Skeletal muscle satellite cell (primary cell): ENCODE data around the gene ULBP1.
"Not testable (repeated sequence)": the region's sequence is repeated elsewhere in the genome, so short reads cannot be mapped to it uniquely, and the experiment has no call there.

Experiments
- H3K27me3 ChIP-seq: 2 replicates; pipeline ENCODE4 v1.7.0; 2013; ENCODE audit warnings: low read length; ENCODE audit not compliant: control insufficient read depth, insufficient read depth
- H3K36me3 ChIP-seq: 2 replicates; pipeline ENCODE4 v1.7.0; 2013; ENCODE audit warnings: mild to moderate bottlenecking, control low read depth, low read length; ENCODE audit not compliant: insufficient read depth
- H3K4me1 ChIP-seq: 2 replicates; pipeline ENCODE4 v1.7.0; 2013; ENCODE audit warnings: low read length; ENCODE audit not compliant: control insufficient read depth, insufficient read depth
- H3K4me2 ChIP-seq: 2 replicates; pipeline ENCODE4 v1.7.0; 2013; ENCODE audit warnings: mild to moderate bottlenecking, low read length
- H3K4me3 ChIP-seq: 2 replicates; pipeline ENCODE4 v1.7.0; 2013; ENCODE audit warnings: low read length
- H3K9ac ChIP-seq: 2 replicates; pipeline ENCODE4 v1.7.0; 2013; ENCODE audit warnings: mild to moderate bottlenecking, low read depth, low read length, moderate library complexity
- H3K9me3 ChIP-seq: replicated peaks from 2 replicates; pipeline ENCODE4 v1.7.0; 2013; ENCODE audit warnings: mild to moderate bottlenecking, control low read depth, low read length

ULBP1 gene

GRCh38 chr6:149923327-149923986, 40.3 kb upstream of the ULBP1 start:
- H3K9ac ChIP-seq, result no peak overlapping the region
- H3K9me3 ChIP-seq, result no peaks in the 10 kb centered on the region
- H3K4me2 ChIP-seq, result peak overlapping the region; percentile 99
- peak overlapping the region; percentile 80 for H3K4me3 ChIP-seq
- peaks cover 15% of the 10 kb centered on the region for H3K27me3 ChIP-seq
- peaks cover 16% of the 10 kb centered on the region for H3K4me1 ChIP-seq
- no peaks in the 10 kb centered on the region for H3K36me3 ChIP-seq

DNA sequence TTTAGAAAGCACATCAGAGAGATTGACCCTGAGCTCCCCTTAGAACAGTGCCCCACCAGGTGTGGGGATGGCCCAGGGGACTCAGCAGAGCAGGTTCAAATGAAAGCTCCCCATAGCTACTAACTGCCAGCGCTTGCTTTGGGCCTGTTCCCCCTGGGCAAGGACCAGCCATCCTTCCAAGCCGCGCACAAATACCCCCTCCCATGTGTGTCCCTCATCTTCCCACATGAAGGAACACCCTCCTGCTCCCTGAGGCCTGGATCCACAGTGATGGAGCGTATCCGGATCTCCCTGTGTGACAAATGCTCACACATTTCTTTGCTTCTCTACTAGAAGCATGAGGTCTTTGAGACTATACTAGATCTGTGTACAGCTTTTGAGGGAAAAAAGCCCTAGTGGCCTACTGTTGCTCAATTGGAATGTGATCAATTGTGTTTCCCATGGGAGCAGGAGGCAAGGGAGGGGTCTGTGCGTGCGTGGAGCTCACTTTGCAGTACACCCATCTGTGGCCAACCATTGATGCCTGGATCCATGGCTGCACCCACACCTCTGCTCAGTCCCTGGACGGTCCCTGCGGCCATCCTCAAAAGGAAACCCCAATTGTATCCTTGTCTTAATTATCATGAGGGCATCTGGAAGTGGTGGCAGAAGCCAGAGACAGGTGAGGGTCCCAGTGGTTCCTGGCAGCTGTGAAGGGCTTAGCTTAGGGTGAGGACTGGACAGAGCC, 39.4 kb upstream of the ULBP1 start:
- Histone ChIP-seq H3K4me1 (peaks cover 16% of the 10 kb centered on the region), H3K9ac (no peak overlapping the region), H3K27me3 (peaks cover 20% of the 10 kb centered on the region), H3K4me3 (no peak overlapping the region), H3K9me3 (no peaks in the 10 kb centered on the region), H3K36me3 (no peaks in the 10 kb centered on the region), H3K4me2 (no peak overlapping the region)

- Histone ChIP-seq H3K36me3 (no peaks in the 10 kb centered on the region), H3K4me3 (no peak overlapping the region), H3K4me1 (peaks cover 16% of the 10 kb centered on the region), H3K4me2 (no peak overlapping the region), H3K27me3 (peaks cover 25% of the 10 kb centered on the region), H3K9ac (no peak overlapping the region), H3K9me3 (no peaks in the 10 kb centered on the region)
Measured at GRCh38 chr6:149924933-149925252, 38.9 kb upstream of the ULBP1 start.

DNA sequence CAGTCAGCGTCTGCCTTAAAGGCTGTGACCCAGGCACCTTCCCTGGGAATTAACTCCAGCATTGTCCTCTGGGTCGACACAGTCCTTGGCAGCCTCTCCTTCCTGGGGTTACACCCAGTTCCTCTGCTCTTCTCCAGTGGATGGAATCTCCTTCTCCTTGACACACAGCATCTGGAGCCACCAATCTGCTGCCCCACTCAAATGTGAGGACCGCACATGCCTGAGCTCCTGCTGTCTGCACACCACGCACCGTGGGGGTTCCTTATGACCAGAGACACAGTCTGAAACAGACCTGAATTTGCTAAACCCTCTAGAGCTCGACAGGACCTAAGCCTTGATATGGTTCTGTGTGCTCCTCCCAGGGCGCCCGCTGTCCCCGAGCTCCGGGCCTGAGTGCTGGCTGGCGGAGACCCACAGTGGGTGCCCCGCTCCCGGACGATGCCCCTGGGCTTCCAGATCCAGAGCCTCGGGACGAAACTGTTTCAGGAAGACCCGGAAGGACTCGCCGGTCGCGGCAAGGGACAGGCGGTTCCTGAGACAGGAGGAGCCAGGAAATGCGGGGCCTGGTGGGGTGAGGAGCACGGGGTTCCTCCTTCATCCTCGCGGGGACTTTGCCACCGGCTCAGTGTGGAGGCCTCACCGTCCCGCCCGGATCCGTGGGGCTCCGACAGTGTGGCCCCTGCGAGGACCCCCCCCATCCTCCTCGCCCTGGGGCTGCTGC, 38.3 kb upstream of the ULBP1 start:
- peak overlapping the region; percentile 95 for H3K4me2 ChIP-seq
- H3K27me3 ChIP-seq, result peaks cover 25% of the 10 kb centered on the region
- H3K9ac ChIP-seq, result peak overlapping the region; percentile 81
- H3K36me3 ChIP-seq, result no peaks in the 10 kb centered on the region
- H3K4me3 ChIP-seq, result peak overlapping the region; percentile 73
- H3K9me3 ChIP-seq, result no peaks in the 10 kb centered on the region
- peaks cover 16% of the 10 kb centered on the region for H3K4me1 ChIP-seq

GRCh38 chr6:149925974-149926777, 37.6 kb upstream of the ULBP1 start:
- Histone ChIP-seq H3K4me1 (peaks cover 16% of the 10 kb centered on the region), H3K9me3 (no peaks in the 10 kb centered on the region), H3K4me2 (peak overlapping the region; percentile 95), H3K9ac (peak overlapping the region; percentile 81), H3K27me3 (peaks cover 25% of the 10 kb centered on the region), H3K4me3 (peak overlapping the region; percentile 73), H3K36me3 (no peaks in the 10 kb centered on the region)

- not testable (repeated sequence) for H3K4me3 ChIP-seq, H3K36me3 ChIP-seq, H3K4me2 ChIP-seq, H3K9me3 ChIP-seq, H3K9ac ChIP-seq
- H3K27me3 ChIP-seq, result peaks cover 26% of the 10 kb centered on the region
- H3K4me1 ChIP-seq, result peaks cover 16% of the 10 kb centered on the region
Measured at GRCh38 chr6:149927025-149927424, 36.7 kb upstream of the ULBP1 start.

- no peak overlapping the region for H3K4me3 ChIP-seq
- no peak overlapping the region for H3K4me2 ChIP-seq
- peaks cover 35% of the 10 kb centered on the region for H3K27me3 ChIP-seq
- no peaks in the 10 kb centered on the region for H3K36me3 ChIP-seq
- H3K4me1 ChIP-seq, result peaks cover 9% of the 10 kb centered on the region
- H3K9ac ChIP-seq, result no peak overlapping the region
- no peaks in the 10 kb centered on the region for H3K9me3 ChIP-seq
Measured at GRCh38 chr6:149929422-149929821, 34.3 kb upstream of the ULBP1 start.

GRCh38 chr6:149931501-149931900, 32.2 kb upstream of the ULBP1 start:
- Histone ChIP-seq H3K36me3 (no peaks in the 10 kb centered on the region), H3K4me2 (no peak overlapping the region), H3K4me1 (no peaks in the 10 kb centered on the region), H3K4me3 (no peak overlapping the region), H3K9me3 (no peaks in the 10 kb centered on the region), H3K9ac (no peak overlapping the region), H3K27me3 (peaks cover 55% of the 10 kb centered on the region)

GRCh38 chr6:149933036-149933435, 30.7 kb upstream of the ULBP1 start:
- H3K36me3 ChIP-seq, result no peaks in the 10 kb centered on the region
- H3K4me1 ChIP-seq, result no peaks in the 10 kb centered on the region
- no peak overlapping the region for H3K9ac ChIP-seq
- no peak overlapping the region for H3K4me2 ChIP-seq
- no peak overlapping the region for H3K4me3 ChIP-seq
- no peaks in the 10 kb centered on the region for H3K9me3 ChIP-seq
- peaks cover 65% of the 10 kb centered on the region for H3K27me3 ChIP-seq

DNA sequence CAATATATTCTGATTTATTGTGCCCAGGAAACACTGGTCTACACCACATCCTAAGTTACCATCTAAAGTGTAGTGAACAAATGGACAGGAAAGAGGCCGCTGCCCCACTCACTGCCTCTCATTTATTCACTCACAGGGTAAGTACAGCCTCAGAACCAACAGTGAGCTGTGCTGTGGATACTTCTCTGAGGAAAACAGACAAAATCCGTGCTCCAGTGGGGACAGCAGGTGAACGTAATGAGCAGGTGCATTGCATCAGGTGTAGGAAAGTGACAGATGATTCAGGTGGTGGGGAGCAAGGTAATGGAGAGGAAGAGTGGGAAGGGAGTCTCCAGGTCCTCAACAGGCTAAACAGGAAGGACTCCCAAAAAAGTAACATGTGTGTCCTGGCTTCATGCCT, 30.3 kb upstream of the ULBP1 start:
- Histone ChIP-seq H3K4me1 (peaks cover 3% of the 10 kb centered on the region), H3K9ac (no peak overlapping the region), H3K36me3 (no peaks in the 10 kb centered on the region), H3K9me3 (no peaks in the 10 kb centered on the region), H3K4me2 (no peak overlapping the region), H3K27me3 (peaks cover 69% of the 10 kb centered on the region), H3K4me3 (no peak overlapping the region)
